OCI-LY3 (cell line): ENCODE measurements around the gene ACBD3.

ENCODE experiments used
- H2AFZ ChIP-seq: fragments of 200-600, 300-600 bp; shearing (Covaris generic); 2 replicates; pipeline ENCODE4 v1.6.0; 2014; ENCODE audit warnings: antibody characterized with exemption, low read depth, low read length
- H3K27ac ChIP-seq: fragments of 200-600, 300-600 bp; sonication (generic); 2 replicates; pipeline ENCODE4 v1.5.1; 2014; ENCODE audit warnings: mild to moderate bottlenecking, low read length, moderate library complexity, mixed read lengths
- H3K27me3 ChIP-seq: fragments of 200-600, 300-600 bp; sonication (generic); 2 replicates; pipeline ENCODE4 v1.6.1; 2014; ENCODE audit warnings: low read depth, low read length, mixed read lengths
- H3K36me3 ChIP-seq: fragments of 200-600, 300-600 bp; sonication (generic); replicated peaks from 2 replicates; pipeline ENCODE3; 2014; ENCODE audit warnings: low read depth, low read length, mixed read lengths
- H3K4me1 ChIP-seq: fragments of 300-600, 200-600 bp; sonication (generic); 2 replicates; pipeline ENCODE4 v1.6.1; 2014; ENCODE audit warnings: low read length, mixed read lengths
- H3K4me2 ChIP-seq: fragments of 200-600, 300-600 bp; sonication (generic); 2 replicates; pipeline ENCODE4 v1.6.1; 2014; ENCODE audit warnings: low read length, mixed read lengths
- H3K4me3 ChIP-seq: fragments of 300-600, 200-600 bp; sonication (generic); 2 replicates; pipeline ENCODE4 v1.5.1; 2014; ENCODE audit warnings: antibody characterized with exemption, mild to moderate bottlenecking, low read length, moderate library complexity
- H3K79me2 ChIP-seq: fragments of 300-600, 200-600 bp; shearing (Covaris generic); 2 replicates; pipeline ENCODE4 v1.6.1; 2014; ENCODE audit warnings: mild to moderate bottlenecking, low read length, mixed read lengths
- H3K9ac ChIP-seq: fragments of 300-600, 200-600 bp; shearing (Covaris generic); 2 replicates; pipeline ENCODE4 v1.6.0; 2014; ENCODE audit warnings: mild to moderate bottlenecking, low read length, moderate library complexity
- H3K9me3 ChIP-seq: fragments of 200-600, 300-600 bp; shearing (Covaris generic); 2 replicates; pipeline ENCODE4 v1.6.1; 2014; ENCODE audit warnings: low read length, mixed read lengths; ENCODE audit not compliant: insufficient read depth
- H4K20me1 ChIP-seq: fragments of 200-600, 300-600 bp; sonication (generic); 2 replicates; pipeline ENCODE4 v1.6.1; 2016; ENCODE audit warnings: low read length, mixed read lengths; ENCODE audit not compliant: insufficient read depth
- CTCF ChIP-seq: fragments of 200-600, 300-600 bp; sonication (generic); IDR thresholded peaks from 2 replicates; pipeline ENCODE4 v1.5.1; 2014; ENCODE audit warnings: antibody characterized with exemption, low read length, low read depth
- EZH2phosphoT487 ChIP-seq: fragments of 200-600 bp; shearing (Covaris generic); IDR thresholded peaks from 2 replicates; pipeline ENCODE4 v1.6.1; 2018; ENCODE audit warnings: antibody characterized with exemption, mixed run types, low read depth

The ACBD3 gene

DNA sequence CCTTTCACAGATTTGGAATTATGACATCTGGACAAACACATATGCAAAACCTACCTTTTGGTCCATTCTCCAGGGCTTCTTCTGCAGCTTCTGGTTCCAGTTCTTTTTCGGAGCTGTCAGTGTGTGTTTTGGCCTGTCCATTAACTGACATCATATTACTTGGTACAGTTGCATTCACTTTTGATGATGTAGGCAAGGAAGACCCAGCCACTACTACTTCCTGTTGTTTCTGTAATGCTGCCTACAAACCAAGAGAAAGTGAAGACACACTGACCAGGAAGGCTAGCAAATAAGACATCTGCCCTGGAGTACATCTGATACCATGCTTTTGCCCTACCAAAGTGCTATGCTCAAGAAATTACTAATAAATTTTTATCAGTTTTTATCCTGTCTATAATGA is 31.9 kb downstream of the ACBD3 start:
- Histone ChIP-seq H3K4me1 (peaks cover 8% of the 10 kb centered on the region), H3K9me3 (no peaks in the 10 kb centered on the region), H2AFZ (no peak overlapping the region), H3K4me2 (no peak overlapping the region), H3K4me3 (no peak overlapping the region), H4K20me1 (no peaks in the 10 kb centered on the region), H3K27me3 (no peaks in the 10 kb centered on the region), H3K36me3 (peaks cover 57% of the 10 kb centered on the region), H3K79me2 (no peaks in the 10 kb centered on the region), H3K27ac (no peak overlapping the region), H3K9ac (no peak overlapping the region)
- no peak for TF ChIP-seq CTCF
- TF ChIP-seq EZH2phosphoT487 = no peak

DNA sequence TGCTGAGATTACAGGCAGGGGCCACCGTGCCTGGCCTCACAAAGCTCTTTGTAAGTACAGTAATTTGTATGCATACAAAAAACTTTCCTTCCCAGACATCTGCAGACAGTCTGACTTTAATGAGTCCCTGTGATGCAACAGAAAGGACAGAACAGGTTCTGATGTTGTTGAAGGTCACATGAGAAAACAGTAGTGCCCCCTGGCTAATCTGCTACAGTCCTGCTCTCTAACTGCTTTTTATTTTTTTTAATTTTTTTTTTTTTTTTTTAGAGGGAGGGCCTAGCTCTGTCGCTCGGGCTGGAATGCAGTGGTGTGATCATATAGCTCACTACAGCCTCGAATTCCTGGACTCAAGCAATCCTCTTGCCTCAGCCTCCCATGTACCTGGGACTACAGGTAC is 36.7 kb downstream of the ACBD3 start:
- H3K27ac ChIP-seq = no peak overlapping the region
- H3K4me1 ChIP-seq = no peaks in the 10 kb centered on the region
- H3K27me3 ChIP-seq = no peaks in the 10 kb centered on the region
- no peak overlapping the region for H3K9ac ChIP-seq
- no peak overlapping the region for H2AFZ ChIP-seq
- no peaks in the 10 kb centered on the region for H3K79me2 ChIP-seq
- H4K20me1 ChIP-seq = no peaks in the 10 kb centered on the region
- peaks cover 54% of the 10 kb centered on the region for H3K36me3 ChIP-seq
- H3K4me3 ChIP-seq = no peak overlapping the region
- no peak overlapping the region for H3K4me2 ChIP-seq
- H3K9me3 ChIP-seq = no peaks in the 10 kb centered on the region
- no peak for TF ChIP-seq CTCF
- no peak for TF ChIP-seq EZH2phosphoT487

- Histone ChIP-seq H3K4me2 (no peak overlapping the region), H3K36me3 (peaks cover 52% of the 10 kb centered on the region)
Observed at GRCh38 chr1:226148121-226148648, 38.4 kb downstream of the ACBD3 start.

DNA sequence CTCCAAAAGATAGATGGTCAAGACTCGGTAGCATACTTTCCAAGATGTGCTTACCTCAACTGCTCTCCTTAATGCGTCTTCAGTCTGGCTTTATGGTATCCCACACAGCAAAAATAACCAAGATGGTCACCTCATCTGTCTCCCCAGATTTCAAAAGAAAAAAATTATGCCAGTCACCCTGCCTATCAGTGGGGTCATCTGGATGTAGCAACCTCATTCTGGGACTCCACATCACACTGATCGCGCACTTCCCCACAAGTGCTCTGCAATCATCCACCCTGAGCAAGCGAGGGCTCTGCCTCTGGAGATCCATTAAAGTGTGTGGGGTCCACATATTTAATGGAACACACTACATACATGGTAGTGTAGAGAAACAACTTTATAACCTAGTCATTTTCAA is 42.5 kb downstream of the ACBD3 start:
- H3K27me3 ChIP-seq = no peaks in the 10 kb centered on the region
- H3K79me2 ChIP-seq = no peaks in the 10 kb centered on the region
- no peak for TF ChIP-seq EZH2phosphoT487
- no peak for TF ChIP-seq CTCF
- peaks cover 31% of the 10 kb centered on the region for H3K36me3 ChIP-seq
- H3K4me3 ChIP-seq = no peak overlapping the region
- H4K20me1 ChIP-seq = no peaks in the 10 kb centered on the region
- H3K9ac ChIP-seq = no peak overlapping the region
- no peaks in the 10 kb centered on the region for H3K4me1 ChIP-seq
- H3K4me2 ChIP-seq = no peak overlapping the region
- H3K27ac ChIP-seq = no peak overlapping the region
- no peak overlapping the region for H2AFZ ChIP-seq
- no peaks in the 10 kb centered on the region for H3K9me3 ChIP-seq

More at GRCh38 chr1:226148121-226148648, 38.4 kb downstream of the ACBD3 start:
- H3K4me1 ChIP-seq = no peaks in the 10 kb centered on the region
- TF ChIP-seq CTCF (no peak), EZH2phosphoT487 (no peak)
- no peak overlapping the region for H3K27ac ChIP-seq
- H2AFZ ChIP-seq = no peak overlapping the region
- no peaks in the 10 kb centered on the region for H4K20me1 ChIP-seq
- no peaks in the 10 kb centered on the region for H3K79me2 ChIP-seq
- H3K27me3 ChIP-seq = no peaks in the 10 kb centered on the region
- H3K9ac ChIP-seq = no peak overlapping the region
- H3K4me3 ChIP-seq = no peak overlapping the region
- no peaks in the 10 kb centered on the region for H3K9me3 ChIP-seq
